Mucosa of descending colon (tissue), 3 donors: ENCODE results near the gene LYPD6. TPM values are rescaled to one million over a fixed set of nuclear protein-coding genes. Genes with fewer than 3 reads are reported as not detected.

Experiments
- ATAC-seq: fragments of 200-7000 bp; cut with Tn5 transposase; one replicate; pipeline ENCODE4 v1.9.1; 2020; ENCODE audit warnings: mild to moderate bottlenecking, moderate library complexity
- DNase-seq, 3 donors: peaks; one replicate each; pipeline ENCODE4 v3.0.0-alpha.2; 2020
- H3K36me3 ChIP-seq: fragments of 200-600 bp; one replicate; pipeline ENCODE4 v1.8.0; 2021; ENCODE audit warnings: low read depth, mild to moderate bottlenecking
- H3K4me1 ChIP-seq: fragments of 200-600 bp; one replicate; pipeline ENCODE4 v1.8.0; 2021; ENCODE audit warnings: low read depth, mild to moderate bottlenecking
- H3K4me3 ChIP-seq: fragments of 200-600 bp; one replicate; pipeline ENCODE4 v1.8.0; 2021; ENCODE audit warnings: mild to moderate bottlenecking
- H3K9me3 ChIP-seq: fragments of 200-600 bp; one replicate; pipeline ENCODE4 v1.8.0; 2021; ENCODE audit warnings: mild to moderate bottlenecking
- CTCF ChIP-seq: fragments of 200-600 bp; IDR thresholded peaks from one replicate; pipeline ENCODE4 v1.8.0; 2022; ENCODE audit warnings: antibody characterized with exemption, mild to moderate bottlenecking
- intact Hi-C, 2 donors: fragments of 100-400 bp; cut with DNase I in 1 of 2; cut with micrococcal nuclease in 1 of 2; formaldehyde crosslinking; loops; one replicate each; pipeline versions ENCODE4 v1.11.0 to v1.11.1; 2022; cut with DNase I, micrococcal nuclease
- total RNA-seq, 3 donors: library from RNA; stranded (reverse); fragmentation: NEBNext Ultra II Directional in 2 of 3; extraction: Animal tissue kit (Norgen Biotek cat#: 25700) in 2 of 3; gene quantifications; one replicate each; pipeline versions ENCODE4 v1.2.1 to v1.2.4, GENCODE V29; 2021 to 2023
- donor health status: DM: no; HTN: no; CAD: no; lungs with moderate emphysema.
- donor health status: DM: no; HTN: no; CAD: no.
- donor health status: DM: no; HTN: yes; CAD: no.

Gene LYPD6
- total RNA-seq, 3 donors from 2014 or later, result 2.0 to 2.4 (median 2.2) TPM

- H3K4me3 ChIP-seq, result no peak overlapping the region
- H3K9me3 ChIP-seq, result no peaks in the 10 kb centered on the region
- ATAC-seq (no peak), DNase-seq (no peak)
- intact Hi-C loops, result no loop called here
- no peaks in the 10 kb centered on the region for H3K4me1 ChIP-seq
- no peaks in the 10 kb centered on the region for H3K36me3 ChIP-seq
- TF ChIP-seq CTCF, result no peak
Observed at GRCh38 chr2:149446748-149447147, 116.4 kb downstream of the LYPD6 start.

- Histone ChIP-seq H3K4me1 (no peaks in the 10 kb centered on the region), H3K4me3 (no peak overlapping the region), H3K36me3 (no peaks in the 10 kb centered on the region), H3K9me3 (no peaks in the 10 kb centered on the region)
- no peak for DNase-seq
- ATAC-seq, result no peak
- no peak for TF ChIP-seq CTCF
- intact Hi-C loops, result no loop called here
Observed at GRCh38 chr2:149448315-149448714, 117.9 kb downstream of the LYPD6 start.

- H3K36me3 ChIP-seq, result no peaks in the 10 kb centered on the region
- H3K4me1 ChIP-seq, result no peaks in the 10 kb centered on the region
- no peaks in the 10 kb centered on the region for H3K9me3 ChIP-seq
- no peak overlapping the region for H3K4me3 ChIP-seq
- ATAC-seq (no peak), DNase-seq (no peak)
- intact Hi-C loops, result no loop called here
- no peak for TF ChIP-seq CTCF
Observed at GRCh38 chr2:149449017-149449416, 118.6 kb downstream of the LYPD6 start.

- TF ChIP-seq CTCF, result no peak
- intact Hi-C loops, result no loop called here
- Histone ChIP-seq H3K36me3 (no peaks in the 10 kb centered on the region), H3K4me3 (no peak overlapping the region), H3K4me1 (no peaks in the 10 kb centered on the region), H3K9me3 (no peaks in the 10 kb centered on the region)
- DNase-seq, result no peak
- ATAC-seq, result no peak
Observed at GRCh38 chr2:149451417-149452165, 121.2 kb downstream of the LYPD6 start.

GRCh38 chr2:149456285-149456684 lies 125.9 kb downstream of the LYPD6 start:
- ATAC-seq (no peak), DNase-seq (no peak)
- Histone ChIP-seq H3K4me3 (no peak overlapping the region), H3K9me3 (no peaks in the 10 kb centered on the region), H3K4me1 (no peaks in the 10 kb centered on the region), H3K36me3 (no peaks in the 10 kb centered on the region)
- no peak for TF ChIP-seq CTCF
- intact Hi-C loops, result no loop called here
